ENCODE results near the gene RFX3.

Gene RFX3

DNA sequence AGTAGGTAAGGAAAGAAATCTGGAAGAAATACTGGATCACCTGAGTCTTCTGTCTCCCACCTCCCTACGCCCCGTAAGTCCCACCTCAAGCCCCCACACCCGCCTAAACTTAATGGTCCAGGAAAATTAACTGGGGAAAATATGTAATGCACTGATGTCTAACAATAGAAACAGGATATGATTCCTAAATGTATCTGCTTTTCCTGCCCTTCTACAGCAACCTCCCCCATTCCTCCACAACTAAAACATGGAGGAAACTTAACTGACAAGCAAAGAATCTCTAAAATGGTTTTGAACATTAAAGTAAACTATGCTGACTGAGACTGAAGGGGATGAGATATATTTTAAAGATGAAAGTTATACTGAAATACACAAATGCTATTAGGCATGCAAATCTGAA is 10.4 kb downstream of the RFX3 start:
- Histone ChIP-seq H3K36me3 (replicated peaks; ENCODE audit: insufficient read depth, low read length) (no peaks in the 10 kb centered on the region), H3K4me3 (ENCODE audit: low read length) (no peak overlapping the region), H2AFZ (ENCODE audit: low read length) (no peak overlapping the region), H3K79me2 (ENCODE audit: low read length) (0 out of 2 replicates have a peak, but pooled peaks cover 4% of the 10 kb centered on the region), H3K27ac (ENCODE audit: low read length) (no peak overlapping the region), H3F3A (ENCODE audit: insufficient read depth, low read length) (no peaks in the 10 kb centered on the region), H3K9me2 (replicated peaks; ENCODE audit: insufficient read depth, low read length) (no peaks in the 10 kb centered on the region), H3K9ac (ENCODE audit: low read length) (no peak overlapping the region), H3K4me2 (ENCODE audit: low read depth, low read length) (no peak overlapping the region), H3K9me3 (replicated peaks; ENCODE audit: insufficient read depth, low read length) (no peaks in the 10 kb centered on the region), H3K27me3 (replicated peaks; ENCODE audit: insufficient read depth, low read length) (no peaks in the 10 kb centered on the region), H4K20me1 (ENCODE audit: insufficient read depth, low read length) (no peaks in the 10 kb centered on the region), H3K4me1 (ENCODE audit: low read length) (no peaks in the 10 kb centered on the region)
- no peak for DNase-seq
- TF ChIP-seq EZH2phosphoT487 (IDR thresholded peaks at IDR 0.05; ENCODE audit: low read length) (no peak), EZH2 (optimal IDR thresholded peaks at IDR 0.05; ENCODE audit: low read depth, low read length) (no peak)
- TF ChIP-seq, protein P1, sequence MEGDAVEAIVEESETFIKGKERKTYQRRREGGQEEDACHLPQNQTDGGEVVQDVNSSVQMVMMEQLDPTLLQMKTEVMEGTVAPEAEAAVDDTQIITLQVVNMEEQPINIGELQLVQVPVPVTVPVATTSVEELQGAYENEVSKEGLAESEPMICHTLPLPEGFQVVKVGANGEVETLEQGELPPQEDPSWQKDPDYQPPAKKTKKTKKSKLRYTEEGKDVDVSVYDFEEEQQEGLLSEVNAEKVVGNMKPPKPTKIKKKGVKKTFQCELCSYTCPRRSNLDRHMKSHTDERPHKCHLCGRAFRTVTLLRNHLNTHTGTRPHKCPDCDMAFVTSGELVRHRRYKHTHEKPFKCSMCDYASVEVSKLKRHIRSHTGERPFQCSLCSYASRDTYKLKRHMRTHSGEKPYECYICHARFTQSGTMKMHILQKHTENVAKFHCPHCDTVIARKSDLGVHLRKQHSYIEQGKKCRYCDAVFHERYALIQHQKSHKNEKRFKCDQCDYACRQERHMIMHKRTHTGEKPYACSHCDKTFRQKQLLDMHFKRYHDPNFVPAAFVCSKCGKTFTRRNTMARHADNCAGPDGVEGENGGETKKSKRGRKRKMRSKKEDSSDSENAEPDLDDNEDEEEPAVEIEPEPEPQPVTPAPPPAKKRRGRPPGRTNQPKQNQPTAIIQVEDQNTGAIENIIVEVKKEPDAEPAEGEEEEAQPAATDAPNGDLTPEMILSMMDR (IDR thresholded peaks at IDR 0.05; ENCODE audit: low read length) = no peak

DNA sequence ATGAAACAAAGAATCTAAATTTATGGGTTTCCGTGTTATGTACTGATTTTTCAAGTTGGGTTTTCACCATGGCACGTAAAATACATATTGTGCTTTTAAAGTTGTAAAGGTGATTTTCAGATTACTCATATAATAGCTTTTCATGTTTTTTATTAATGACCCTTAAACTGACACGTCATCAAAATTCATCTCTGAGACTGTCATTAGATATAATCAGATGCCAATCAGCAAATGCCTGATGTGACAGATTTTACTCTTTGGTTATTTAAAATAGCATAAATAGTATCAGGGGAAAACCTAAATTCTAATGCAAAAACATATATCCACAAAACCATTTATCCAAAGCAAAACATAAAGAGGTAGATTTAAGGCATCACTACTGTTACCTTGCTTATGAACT is 11.0 kb downstream of the RFX3 start:
- Histone ChIP-seq H3K4me1 (ENCODE audit: low read length) (no peaks in the 10 kb centered on the region), H3K9ac (ENCODE audit: low read length) (no peak overlapping the region), H4K20me1 (ENCODE audit: insufficient read depth, low read length) (no peaks in the 10 kb centered on the region), H2AFZ (ENCODE audit: low read length) (no peak overlapping the region), H3K9me2 (replicated peaks; ENCODE audit: insufficient read depth, low read length) (no peaks in the 10 kb centered on the region), H3K27ac (ENCODE audit: low read length) (no peak overlapping the region), H3K4me2 (ENCODE audit: low read depth, low read length) (no peak overlapping the region), H3K79me2 (ENCODE audit: low read length) (0 out of 2 replicates have a peak, but pooled peaks cover 4% of the 10 kb centered on the region), H3K36me3 (replicated peaks; ENCODE audit: insufficient read depth, low read length) (no peaks in the 10 kb centered on the region), H3F3A (ENCODE audit: insufficient read depth, low read length) (no peaks in the 10 kb centered on the region), H3K27me3 (replicated peaks; ENCODE audit: insufficient read depth, low read length) (no peaks in the 10 kb centered on the region), H3K9me3 (replicated peaks; ENCODE audit: insufficient read depth, low read length) (no peaks in the 10 kb centered on the region), H3K4me3 (ENCODE audit: low read length) (no peak overlapping the region)
- TF ChIP-seq, protein P1 (IDR thresholded peaks at IDR 0.05; ENCODE audit: low read length) = no peak
- TF ChIP-seq EZH2phosphoT487 (IDR thresholded peaks at IDR 0.05; ENCODE audit: low read length) (no peak), EZH2 (optimal IDR thresholded peaks at IDR 0.05; ENCODE audit: low read depth, low read length) (no peak)
- no peak for DNase-seq

DNA sequence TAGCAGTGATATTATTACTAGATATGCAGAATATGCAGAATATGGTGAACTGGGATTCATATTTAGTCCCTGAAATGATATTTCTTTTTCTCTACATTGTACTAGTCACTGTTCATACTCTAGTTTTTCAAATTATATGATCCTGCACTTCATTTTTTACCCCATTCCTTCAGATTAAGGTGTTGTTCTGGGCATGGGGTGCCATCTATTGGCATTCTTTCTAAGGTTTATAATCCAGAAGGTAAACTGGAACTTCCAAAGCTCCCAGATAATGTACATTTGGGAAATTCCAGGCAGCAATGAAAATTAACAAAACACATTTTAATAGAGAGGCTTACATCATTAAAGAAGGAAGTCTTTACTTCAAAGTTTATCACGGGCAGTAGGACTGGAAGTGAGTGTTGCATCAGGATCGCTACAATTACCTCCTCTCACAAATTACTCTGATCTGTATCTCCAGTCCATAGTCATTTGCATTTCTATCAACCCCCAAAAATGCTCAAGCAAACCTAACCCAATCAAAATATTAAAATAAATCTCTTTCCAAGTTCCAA is 12.5 kb downstream of the RFX3 start:
- DNase-seq = no peak
- Histone ChIP-seq H2AFZ (ENCODE audit: low read length) (no peak overlapping the region), H3K9me3 (replicated peaks; ENCODE audit: insufficient read depth, low read length) (no peaks in the 10 kb centered on the region), H4K20me1 (ENCODE audit: insufficient read depth, low read length) (no peaks in the 10 kb centered on the region), H3K79me2 (ENCODE audit: low read length) (0 out of 2 replicates have a peak, but pooled peaks cover 4% of the 10 kb centered on the region), H3K9me2 (replicated peaks; ENCODE audit: insufficient read depth, low read length) (no peaks in the 10 kb centered on the region), H3F3A (ENCODE audit: insufficient read depth, low read length) (no peaks in the 10 kb centered on the region), H3K27me3 (replicated peaks; ENCODE audit: insufficient read depth, low read length) (no peaks in the 10 kb centered on the region), H3K4me3 (ENCODE audit: low read length) (no peak overlapping the region), H3K27ac (ENCODE audit: low read length) (no peak overlapping the region), H3K36me3 (replicated peaks; ENCODE audit: insufficient read depth, low read length) (no peaks in the 10 kb centered on the region), H3K9ac (ENCODE audit: low read length) (no peak overlapping the region), H3K4me2 (ENCODE audit: low read depth, low read length) (no peak overlapping the region), H3K4me1 (ENCODE audit: low read length) (no peaks in the 10 kb centered on the region)
- TF ChIP-seq, protein P1 (IDR thresholded peaks at IDR 0.05; ENCODE audit: low read length) = no peak
- TF ChIP-seq EZH2phosphoT487 (IDR thresholded peaks at IDR 0.05; ENCODE audit: low read length) = no peak
- no peak for TF ChIP-seq EZH2 (optimal IDR thresholded peaks at IDR 0.05; ENCODE audit: low read depth, low read length)

Measured in MM.1S (cell line).